ENCODE measurements around the gene NSD2.

- TF ChIP-seq EZH2phosphoT487 (IDR thresholded peaks at IDR 0.05; ENCODE audit: borderline replicate concordance, low read length), result no peak
- no peak for TF ChIP-seq CTCF (conservative IDR thresholded peaks at IDR 0.05; ENCODE audit: low read depth, low read length)
Measured at GRCh38 chr4:1956631-1957030, 85.4 kb downstream of the NSD2 start.
